Activated T-cell treated with anti-CD3 and anti-CD28 coated beads for 4 hours (primary cell): ENCODE results near the gene ZNF611.

Source experiments
- DNase-seq: peaks from one replicate; pipeline ENCODE4 v3.0.0-alpha.2; 2020

ZNF611 gene

GRCh38 chr19:52673014-52673413 is 61.8 kb downstream of the ZNF611 start:
- DNase-seq, result no peak

- no peak for DNase-seq
Observed at GRCh38 chr19:52670046-52670445, 64.8 kb downstream of the ZNF611 start.

GRCh38 chr19:52669586-52669985 is 65.3 kb downstream of the ZNF611 start:
- DNase-seq, result no peak

- DNase-seq, result no peak
Observed at GRCh38 chr19:52667972-52668371, 66.9 kb downstream of the ZNF611 start.

GRCh38 chr19:52666506-52666905 is 68.3 kb downstream of the ZNF611 start:
- DNase-seq, result no peak

- DNase-seq, result no peak
Observed at GRCh38 chr19:52665529-52665928, 69.3 kb downstream of the ZNF611 start.

- DNase-seq, result no peak
Observed at GRCh38 chr19:52665027-52665426, 69.8 kb downstream of the ZNF611 start.

- DNase-seq, result no peak
Observed at GRCh38 chr19:52664461-52664860, 70.4 kb downstream of the ZNF611 start.

GRCh38 chr19:52662631-52663030 is 72.2 kb downstream of the ZNF611 start:
- no peak for DNase-seq

GRCh38 chr19:52660981-52661380 is 73.9 kb downstream of the ZNF611 start:
- no peak for DNase-seq

- no peak for DNase-seq
Observed at GRCh38 chr19:52659013-52659412, 75.8 kb downstream of the ZNF611 start.

- no peak for DNase-seq
Observed at GRCh38 chr19:52658595-52658994, 76.2 kb downstream of the ZNF611 start.

- no peak for DNase-seq
Observed at GRCh38 chr19:52653161-52653560, 81.7 kb downstream of the ZNF611 start.
